Sigmoid colon (tissue), 4 donors: ENCODE results near the gene SULT1C2.

Experiments
- CTCF ChIP-seq, 4 experiments: fragments of 450-650 bp in 3 of 4; fragments of 200-600 bp in 1 of 4; IDR thresholded peaks; one replicate each; pipeline ENCODE4 v1.5.1; 2016 to 2019; ENCODE audit warnings: antibody characterized with exemption in 4 of 4, mild to moderate bottlenecking in 3 of 4, moderate library complexity in 2 of 4
- EP300 ChIP-seq, 4 donors: sonication (generic); formaldehyde crosslinking; IDR thresholded peaks; one replicate each; pipeline ENCODE4 v1.6.1; 2017; ENCODE audit warnings: antibody characterized with exemption in 4 of 4
- POLR2A ChIP-seq, 2 donors: fragments of 450-650 bp; IDR thresholded peaks; one replicate each; pipeline ENCODE4 v1.6.1; 2016; ENCODE audit warnings: antibody characterized with exemption in 2 of 2, mild to moderate bottlenecking in 2 of 2, moderate library complexity in 2 of 2

- TF ChIP-seq CTCF (IDR thresholded peaks at IDR 0.05) (no peak), EP300 (IDR thresholded peaks at IDR 0.05) (no peak), POLR2A (IDR thresholded peaks at IDR 0.05) (no peak)
These were observed 12.9 kb downstream of the SULT1C2 start for GRCh38 chr2:108301558-108301957.
